GM12872 (cell line): ENCODE measurements around the gene DPYSL3.

Source experiments
- CTCF ChIP-seq: IDR thresholded peaks from 3 replicates; pipeline ENCODE4 v1.5.1; 2011; ENCODE audit warnings: low read depth, mild to moderate bottlenecking, low read length, moderate library complexity; ENCODE audit not compliant: insufficient read depth

DPYSL3 gene

GRCh38 chr5:147509710-147510651 lies at the start of gene DPYSL3:
TSS of gene DPYSL3 (minus strand) at chr5:147510068. CDS start at chr5:147509858, 210 bp downstream.
- TF ChIP-seq CTCF, result no peak

GRCh38 chr5:147558826-147559225 lies 49.0 kb upstream of the DPYSL3 start:
- TF ChIP-seq CTCF, result peak; percentile 37; the same call in 1 of the 3 replicates

- no peak for TF ChIP-seq CTCF
These were observed 48.2 kb upstream of the DPYSL3 start for GRCh38 chr5:147557876-147558745.

GRCh38 chr5:147555176-147555575 lies 45.3 kb upstream of the DPYSL3 start:
- no peak for TF ChIP-seq CTCF

- TF ChIP-seq CTCF, result no peak
These were observed 44.5 kb upstream of the DPYSL3 start for GRCh38 chr5:147554261-147554817.

- TF ChIP-seq CTCF, result no peak
These were observed 43.0 kb upstream of the DPYSL3 start for GRCh38 chr5:147552897-147553296.

GRCh38 chr5:147551677-147552076 lies 41.8 kb upstream of the DPYSL3 start:
- no peak for TF ChIP-seq CTCF
